GM21825 (cell line): ENCODE results near the gene BGN.

ENCODE experiments used
- ATAC-seq: cut with Tn5 transposase; IDR thresholded peaks from one replicate; pipeline ENCODE4 v1.9.1; 2021; ENCODE audit warnings: mild to moderate bottlenecking, moderate library complexity; ENCODE audit not compliant: unreplicated experiment

Gene BGN

DNA sequence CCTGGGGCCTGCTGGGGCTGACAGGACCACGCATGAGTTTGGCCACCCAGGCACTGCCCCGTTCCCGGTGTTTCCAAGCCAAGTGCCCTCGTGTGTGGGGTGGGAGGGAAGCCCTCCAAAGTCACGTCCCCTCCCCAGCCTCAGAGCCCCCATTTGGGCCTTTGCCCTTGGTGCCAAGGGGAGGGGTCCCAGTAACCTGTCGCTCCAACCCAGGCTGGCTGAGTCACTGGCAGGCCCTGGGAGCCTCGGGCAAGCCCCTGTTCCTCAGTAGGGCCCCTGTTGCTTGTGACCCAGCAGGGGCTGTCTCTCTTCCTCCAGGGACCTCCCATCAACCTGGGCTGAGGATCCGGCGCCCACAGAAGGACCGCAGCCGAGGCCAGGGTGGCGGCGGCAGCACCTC lies 13.7 kb upstream of the BGN start:
- ATAC-seq, result no peak

DNA sequence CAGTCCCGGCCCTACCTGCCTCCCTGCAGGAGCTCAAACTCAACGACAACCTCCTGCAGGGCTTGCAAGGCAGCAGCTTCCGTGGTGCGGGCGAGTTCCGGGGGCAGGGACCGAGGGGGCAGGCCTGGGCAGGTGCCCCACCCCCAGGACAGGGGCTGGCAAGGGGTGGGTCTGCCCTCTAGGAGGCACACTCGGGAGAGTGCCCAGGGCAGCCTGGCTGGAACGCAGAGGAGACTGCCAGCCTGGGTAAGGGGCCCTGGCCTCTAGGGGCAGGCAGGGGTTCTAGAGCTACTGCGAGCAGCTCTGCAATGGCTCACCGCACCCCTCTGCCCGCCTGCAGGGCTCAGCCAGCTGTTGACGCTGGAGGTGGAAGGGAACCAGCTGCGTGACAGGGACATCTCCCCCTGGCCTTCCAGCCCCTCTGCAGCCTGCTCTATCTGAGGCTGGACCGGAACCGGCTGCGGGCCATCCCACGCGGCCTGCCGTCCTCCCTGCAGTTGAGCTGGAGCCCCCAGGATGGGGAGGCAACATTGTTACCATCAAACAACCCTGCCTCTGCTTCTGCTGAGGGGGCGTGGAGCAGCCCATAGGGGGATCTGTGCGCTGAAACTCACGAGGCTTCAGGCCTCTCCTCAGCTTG lies 12.3 kb upstream of the BGN start:
- ATAC-seq, result no peak

DNA sequence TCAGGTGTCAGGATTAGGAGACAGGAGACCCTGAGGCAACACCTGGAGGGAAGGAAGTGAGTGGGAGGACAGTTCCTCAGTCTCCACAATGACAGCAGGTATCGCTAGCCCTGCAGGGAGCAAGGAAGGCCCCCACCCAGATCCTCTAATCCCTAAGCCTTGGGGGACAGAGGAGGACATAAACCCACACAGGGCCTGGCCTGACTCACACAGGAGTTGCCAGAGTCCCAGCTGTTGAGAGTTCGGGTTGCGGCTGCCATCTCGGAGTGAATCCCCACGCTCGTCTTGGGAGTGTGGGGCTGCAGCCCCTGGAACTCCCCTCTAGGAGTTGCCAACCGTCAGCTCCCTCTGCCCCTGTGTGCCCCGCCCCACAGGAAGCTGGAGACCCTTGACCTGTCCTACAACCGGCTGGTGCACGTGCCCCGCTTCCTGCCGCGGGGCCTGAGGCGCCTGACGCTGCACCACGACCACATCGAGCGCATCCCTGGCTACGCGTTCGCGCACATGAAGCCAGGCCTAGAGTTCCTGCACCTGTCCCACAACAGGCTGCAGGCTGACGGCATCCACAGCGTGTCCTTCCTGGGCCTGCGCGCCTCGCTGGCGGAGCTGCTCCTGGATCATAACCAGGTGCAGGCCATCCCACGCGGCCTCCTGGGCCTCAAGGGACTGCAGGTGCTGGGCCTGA lies 9.2 kb upstream of the BGN start:
- no peak for ATAC-seq

DNA sequence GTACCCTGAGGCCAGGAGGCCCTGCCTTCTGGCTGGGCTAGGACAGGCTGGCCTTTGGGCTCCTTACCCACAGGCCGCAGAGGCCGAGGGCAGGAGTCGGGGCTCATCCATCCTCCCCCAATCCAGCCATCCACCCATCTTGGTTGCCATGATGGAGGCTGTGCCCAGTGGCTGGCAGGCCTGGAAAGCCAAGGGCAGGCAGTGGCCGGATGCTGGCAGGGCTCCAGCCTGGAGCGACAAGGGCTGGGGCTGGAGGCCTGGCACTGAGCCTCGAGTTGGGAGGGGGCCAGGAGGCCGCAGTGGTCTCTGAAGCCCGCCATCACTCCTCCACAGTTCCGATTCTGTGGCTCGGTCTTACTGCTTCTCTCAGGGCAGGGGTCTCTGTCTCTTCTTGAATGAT lies 8.6 kb upstream of the BGN start:
- ATAC-seq, result no peak

DNA sequence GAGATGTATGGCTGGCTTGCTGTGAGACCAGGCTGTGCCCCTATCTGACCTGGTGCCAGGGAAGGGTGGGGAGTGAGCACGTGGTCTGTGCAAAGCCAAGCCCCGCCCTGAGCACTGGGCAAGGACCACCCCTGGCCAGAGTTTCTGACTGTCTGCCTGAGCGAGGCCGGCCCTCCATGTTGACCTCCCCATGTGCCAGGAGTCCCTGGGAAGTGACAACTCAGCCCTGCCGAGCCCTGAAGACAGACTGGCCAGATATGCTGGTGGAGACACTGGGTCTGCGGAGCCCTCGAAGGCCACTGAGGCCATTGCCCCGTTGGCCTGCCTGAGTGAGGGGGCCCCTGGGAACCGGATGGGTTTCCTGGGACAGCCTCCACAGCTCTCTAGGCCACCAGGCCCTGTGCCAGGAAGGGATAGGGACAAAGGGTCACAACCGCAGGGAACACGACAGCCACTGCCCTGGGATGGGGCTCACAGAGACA lies 7.1 kb upstream of the BGN start:
- no peak for ATAC-seq

DNA sequence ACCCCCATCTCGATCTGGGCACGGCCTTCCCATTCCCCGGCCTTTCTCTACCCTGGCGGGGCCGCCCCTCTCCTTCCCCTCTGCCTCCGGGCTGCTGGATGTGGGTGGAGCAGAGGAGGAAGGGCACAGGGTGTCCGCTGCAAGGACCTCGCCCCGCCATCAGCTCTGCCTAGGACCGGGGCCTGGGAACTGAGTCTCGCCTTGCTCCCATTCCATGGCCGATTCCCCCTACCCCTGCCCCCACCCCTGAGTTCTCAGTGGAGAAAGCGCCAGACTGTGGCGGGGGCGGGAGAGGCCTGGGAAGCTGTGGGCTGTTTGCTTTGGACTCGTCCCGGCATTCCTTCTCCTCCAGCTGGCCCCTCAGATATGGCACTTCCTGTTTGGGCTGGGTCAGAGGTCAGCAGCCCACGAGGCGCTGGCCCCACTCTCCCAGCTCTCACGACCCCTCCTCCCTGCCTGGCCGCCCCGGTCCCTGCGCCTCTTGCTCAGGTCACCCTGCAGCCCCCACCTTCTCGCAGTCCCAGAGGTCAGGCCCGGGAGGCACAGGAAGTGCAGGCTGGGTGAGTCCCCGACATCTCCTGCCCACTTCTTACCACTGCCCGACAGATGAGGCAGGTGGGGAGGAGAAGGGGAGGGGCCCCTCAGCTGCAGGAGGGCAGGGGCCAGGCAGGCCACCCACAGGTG lies 6.4 kb upstream of the BGN start:
- no peak for ATAC-seq

DNA sequence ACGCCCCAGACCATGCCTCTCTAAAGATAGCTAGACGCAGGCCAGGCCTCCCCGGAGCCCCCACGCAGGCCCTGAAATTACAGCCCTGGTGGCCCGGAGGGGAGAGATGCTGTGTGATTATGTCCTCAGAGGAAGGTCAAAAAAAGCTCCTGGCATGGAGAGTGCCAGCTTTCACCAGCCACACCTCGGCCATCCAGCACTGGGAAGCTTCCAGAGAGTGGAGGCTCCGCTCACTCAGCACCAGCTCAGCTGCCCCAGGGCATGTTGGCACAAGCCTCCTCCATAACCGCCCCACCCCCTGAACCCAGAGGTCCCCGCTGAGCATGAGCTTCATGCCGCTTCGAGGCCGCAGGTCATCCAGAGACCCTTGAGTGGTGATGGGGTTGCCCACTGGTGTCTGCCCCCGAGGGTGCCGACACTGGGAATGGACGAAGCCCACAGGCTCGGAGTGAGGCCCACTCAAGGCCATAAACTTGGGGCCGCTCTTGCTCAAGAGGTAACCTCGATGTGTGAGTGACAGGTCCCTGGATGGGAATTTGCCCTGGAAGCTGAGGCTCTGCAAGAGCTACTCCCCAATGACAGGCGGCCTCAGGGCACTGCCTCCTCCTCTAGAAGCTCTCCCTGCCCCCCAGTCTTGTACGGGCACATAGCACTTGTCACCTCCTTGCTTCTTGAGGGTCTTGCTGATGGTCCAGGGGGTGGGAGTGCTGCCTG lies 4.4 kb upstream of the BGN start:
- no peak for ATAC-seq

DNA sequence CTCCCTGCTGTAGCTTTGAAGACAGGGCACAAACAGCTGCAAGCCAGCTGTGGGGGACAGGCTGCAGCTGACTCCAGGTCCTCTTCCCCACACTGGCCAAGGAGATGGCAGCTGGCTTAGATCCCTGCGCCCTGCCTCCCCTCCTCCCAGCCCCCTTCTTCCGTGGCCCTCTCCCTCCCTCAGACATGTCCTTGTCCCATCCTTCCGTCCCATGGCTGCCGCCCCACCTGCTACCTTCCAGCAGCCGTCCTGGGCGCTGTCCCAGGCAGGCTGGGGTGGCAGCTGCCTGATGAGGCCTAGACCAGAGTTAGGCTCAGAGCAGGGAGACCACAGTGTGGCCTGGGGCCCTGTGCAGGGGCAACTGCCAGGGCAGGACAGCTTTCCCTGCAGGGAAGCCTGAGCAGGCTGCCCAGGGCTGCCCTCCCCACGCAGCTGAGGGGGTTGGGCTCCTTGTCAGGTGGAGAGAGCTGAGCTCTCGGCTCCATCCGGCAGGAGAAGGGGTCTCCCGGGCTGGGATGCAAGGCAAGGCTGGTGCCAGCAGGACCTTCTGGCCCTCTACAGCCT lies 3.3 kb upstream of the BGN start:
- ATAC-seq, result no peak

DNA sequence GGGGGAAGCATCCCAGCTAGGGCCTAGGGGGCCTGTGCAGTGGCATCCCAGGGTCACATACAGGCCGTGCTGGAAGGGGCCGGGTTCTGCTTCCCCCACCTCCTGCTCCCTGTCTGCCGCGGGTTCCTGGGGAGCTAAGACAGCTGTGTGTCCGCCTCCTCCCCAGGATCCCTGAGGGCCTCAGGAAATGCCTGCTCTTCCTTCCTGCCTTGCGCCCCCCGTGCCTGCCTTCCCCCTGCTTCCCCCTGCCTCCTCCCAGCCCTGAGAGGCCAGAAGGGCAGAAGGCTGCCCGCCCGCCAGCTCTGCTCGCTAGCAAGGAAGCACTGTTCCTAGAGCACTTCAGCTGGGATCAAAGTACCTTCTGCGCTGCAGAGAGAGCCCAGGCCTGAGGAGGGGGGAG lies 2.9 kb upstream of the BGN start:
- ATAC-seq, result no peak

DNA sequence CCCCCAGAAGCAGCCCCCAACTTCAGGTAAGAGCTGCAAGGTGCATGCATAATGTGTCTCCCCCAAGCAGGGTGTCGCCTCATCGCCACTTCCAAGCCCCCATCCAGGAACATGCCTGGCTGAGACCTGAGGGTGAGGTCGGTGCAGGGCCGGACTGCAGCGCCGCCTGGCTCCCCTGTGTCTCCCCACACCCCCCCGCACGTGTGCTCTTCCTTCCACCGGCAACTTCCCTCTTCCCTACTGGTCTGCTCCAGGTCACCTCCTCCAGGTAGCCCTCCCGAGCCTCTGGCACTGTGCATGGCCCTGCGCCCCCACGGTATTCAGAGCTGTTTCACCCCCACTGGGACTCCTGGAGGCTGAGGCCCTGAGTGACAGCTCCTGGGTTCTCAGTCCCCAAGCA lies 2.2 kb upstream of the BGN start:
- ATAC-seq, result no peak

DNA sequence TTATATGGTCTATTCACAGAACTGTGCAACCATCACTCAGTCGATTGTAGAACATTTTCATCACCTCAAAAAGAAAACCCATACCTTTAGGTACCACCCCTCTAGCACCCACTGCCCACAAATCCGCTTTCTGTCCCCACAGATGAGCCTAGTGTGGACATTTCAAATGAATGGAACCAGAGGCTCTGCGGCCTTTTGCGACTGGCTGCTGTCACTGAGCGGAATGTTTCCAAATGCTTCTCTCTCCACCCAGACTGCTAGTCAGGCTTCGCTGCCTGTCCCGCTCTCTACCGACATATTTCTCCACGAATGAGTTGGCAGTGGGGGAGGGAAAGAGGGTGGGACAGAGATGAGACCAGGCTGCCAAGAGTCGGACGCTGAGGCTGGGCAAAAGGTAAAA lies 1.7 kb upstream of the BGN start:
- no peak for ATAC-seq

DNA sequence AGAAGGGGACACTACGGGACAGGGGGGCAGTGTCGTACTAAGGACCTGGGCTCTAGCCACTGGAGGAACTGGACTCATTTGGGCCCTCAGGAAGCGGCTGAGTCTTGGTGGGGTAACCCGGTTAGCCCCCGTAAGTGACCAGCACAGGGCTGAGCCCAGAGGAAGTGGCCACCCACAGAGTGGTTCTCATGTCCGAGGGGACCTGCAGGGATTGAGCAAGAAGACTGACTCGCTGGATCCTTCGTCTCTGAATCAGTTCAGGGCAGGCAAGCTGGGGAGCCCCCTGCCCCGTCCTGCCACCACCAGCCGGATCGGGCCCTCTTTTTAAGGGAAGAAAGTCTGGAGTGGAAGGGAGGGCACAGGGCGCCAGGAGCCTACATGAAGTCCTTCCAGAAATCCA lies 719 bp upstream of the BGN start:
- no peak for ATAC-seq

DNA sequence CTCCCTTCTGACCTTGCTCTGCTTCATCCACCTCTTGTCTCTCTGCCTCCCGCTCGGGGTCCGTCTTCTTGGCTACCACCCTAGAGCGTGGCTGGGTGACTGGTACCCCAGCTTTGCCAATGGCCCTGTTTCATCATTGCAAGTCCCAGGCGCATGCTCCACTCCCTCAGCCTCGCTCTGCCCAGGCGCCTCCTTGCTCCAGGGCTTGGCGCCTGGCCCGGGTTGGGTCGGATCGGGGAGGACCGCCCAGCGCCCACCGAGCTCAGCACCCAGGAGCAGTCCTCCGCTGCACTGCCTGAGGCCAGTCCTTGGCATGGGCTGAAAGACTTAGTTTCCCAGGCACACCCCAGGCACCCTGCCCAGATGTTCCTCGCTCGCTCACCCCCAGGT lies 577 bp downstream of the BGN start:
- no peak for ATAC-seq

DNA sequence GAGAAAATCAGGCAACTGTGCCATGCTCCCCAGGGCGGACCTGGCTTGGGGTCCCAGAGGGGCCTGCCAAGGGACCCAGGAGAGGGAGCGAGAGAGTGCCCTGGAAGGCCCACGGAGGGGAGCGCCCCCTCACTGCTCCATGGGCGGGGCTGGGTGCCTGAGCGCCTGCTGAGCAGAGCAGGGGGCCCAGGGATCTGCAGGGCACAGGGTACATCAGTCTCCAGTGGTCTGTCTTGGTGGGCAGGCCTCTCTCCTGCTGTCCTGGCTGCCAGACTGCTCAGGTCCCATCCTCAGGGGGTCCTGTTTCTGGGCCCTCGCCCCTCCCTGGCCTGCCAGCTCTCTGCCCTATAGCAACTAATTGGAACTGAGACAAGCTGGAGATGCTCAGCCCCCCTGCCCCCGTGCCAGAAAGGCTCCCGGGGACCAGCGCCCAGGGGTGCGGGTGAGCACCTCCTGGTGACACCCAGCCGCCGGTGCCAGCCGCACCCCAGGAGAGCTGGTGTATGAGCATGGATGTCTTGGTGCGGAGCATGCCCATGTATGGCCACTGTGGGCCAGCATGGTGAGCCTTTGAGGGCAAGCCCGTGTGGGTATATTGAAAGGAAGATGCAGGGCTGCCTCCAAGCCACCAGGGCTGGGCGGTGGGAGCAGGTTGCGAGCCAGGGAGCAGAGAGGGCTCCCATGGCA lies 1.3 kb downstream of the BGN start:
- no peak for ATAC-seq

DNA sequence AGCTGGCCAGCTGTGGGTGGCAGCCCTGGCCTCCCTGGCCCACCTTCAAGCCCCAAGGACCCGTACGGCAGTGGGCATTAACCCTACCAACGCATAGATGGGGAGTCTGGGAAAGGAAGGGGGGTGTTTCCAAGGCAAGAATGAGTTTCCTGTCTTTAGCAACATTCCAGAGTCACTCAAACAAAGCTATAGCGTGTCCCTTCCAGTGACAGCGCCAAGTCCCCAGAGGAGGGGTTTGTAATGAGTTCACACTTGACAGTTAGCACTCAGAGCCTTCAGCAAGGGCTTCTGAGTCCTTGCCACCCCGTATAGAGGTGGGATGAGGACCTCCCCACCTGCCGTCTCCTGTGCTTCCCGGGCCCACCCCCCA lies 1.8 kb downstream of the BGN start:
- ATAC-seq, result no peak

DNA sequence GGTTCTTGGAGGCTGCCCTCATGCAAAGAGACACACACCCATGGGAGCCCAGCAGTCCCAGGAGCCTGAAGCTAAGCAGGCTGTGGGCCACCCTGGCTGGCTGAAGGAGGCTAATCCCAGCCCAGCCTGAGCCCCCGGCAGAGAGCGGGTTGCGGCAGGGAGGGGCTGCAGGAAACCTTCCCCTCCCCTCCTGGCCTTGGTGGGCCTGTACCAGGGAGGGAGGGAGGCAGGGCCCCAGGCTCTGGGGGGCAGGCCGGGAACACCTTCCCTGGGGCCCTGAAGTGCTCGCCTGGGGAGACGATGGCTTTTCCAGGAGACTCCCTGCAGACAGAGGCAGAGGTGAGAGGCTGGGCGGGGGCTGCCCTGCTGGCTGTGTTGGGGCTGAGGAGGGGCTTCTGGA lies 3.7 kb downstream of the BGN start:
- ATAC-seq, result no peak

DNA sequence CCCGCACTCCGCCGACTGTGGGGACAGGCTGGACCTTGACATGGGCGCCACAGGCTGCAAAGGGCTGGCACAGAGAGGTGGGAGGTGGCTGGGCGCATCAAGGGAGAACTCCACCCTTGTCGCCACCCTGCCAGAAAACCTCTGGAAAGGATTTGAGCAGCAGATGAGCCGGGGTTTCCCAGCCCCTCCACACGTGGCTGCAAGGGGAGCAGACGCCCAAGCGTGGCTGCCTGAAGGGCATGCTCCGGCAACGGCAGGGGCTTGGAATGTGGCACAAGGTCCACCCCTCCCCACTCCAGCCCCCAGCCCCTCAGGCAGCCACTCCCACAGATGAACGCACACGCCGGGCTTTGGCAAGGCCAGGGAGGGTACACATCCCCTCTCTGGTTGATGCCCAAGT lies 4.6 kb downstream of the BGN start:
- ATAC-seq, result no peak

DNA sequence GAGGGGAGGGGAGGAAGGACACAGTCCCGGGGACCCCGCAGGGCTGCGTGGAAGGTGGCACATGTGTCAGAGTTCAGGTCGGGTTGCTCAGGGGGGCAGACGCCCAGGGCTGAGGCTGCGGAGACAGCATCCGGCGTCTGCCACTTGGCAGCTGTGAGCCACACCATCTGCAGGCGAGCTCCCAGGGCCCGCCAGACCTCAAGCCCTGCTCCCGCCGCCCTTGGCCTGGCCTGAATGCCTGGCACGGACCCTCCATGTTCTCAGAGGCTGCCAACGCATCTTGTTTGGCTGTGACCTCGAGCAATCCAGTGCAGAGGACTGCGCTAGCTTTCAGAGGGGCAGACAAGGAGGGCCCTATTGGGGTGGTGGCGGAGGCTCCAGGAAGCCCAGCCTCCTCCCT lies 5.1 kb downstream of the BGN start:
- ATAC-seq, result no peak

DNA sequence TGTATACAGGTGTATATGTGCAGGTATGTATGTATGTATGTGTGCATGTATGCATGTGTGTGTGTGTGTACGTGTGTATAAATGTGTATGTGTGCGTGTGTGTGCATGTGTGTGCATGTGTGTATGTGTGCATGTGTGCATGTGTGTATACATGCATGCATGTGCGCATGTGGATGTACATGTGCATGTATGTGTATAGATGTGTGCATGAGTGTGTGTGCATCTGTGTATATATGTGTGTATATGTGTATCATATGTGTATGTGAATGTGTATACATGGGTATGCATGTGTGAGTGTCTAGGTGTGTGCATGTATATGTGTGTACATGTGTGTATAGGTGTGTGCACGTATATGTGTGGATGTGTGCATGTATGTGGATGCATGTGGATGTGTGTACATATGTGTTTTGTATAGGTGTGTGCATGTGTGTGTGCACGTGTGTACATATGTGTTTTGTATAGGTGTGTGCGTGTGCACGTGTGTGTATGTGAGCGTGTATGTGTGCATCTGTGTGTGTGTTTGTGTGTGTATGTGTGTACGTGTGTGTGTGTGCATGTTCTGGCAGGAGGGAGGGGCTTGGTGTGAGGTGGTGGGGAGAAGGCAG lies 6.0 kb downstream of the BGN start:
- no peak for ATAC-seq

DNA sequence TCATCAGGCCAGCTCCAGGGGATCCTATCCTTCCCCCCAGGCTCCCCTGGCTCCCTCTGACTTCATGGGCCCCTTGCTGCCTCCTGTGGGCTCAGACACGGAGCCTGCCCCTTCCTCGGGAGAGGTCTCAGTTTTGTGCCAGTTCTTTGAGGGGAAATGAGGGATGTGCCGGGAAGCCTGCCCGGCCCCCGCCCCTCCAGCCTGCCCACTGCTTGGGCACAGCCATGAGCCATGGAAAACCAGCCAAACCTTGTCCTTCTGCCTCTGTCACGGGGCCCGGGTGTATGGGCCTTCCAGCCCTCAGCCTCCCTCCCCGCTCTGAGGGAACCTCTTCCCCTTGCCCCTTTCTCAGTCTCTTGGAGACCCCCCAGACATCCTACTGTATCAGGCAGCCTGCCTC lies 6.8 kb downstream of the BGN start:
- ATAC-seq, result no peak

DNA sequence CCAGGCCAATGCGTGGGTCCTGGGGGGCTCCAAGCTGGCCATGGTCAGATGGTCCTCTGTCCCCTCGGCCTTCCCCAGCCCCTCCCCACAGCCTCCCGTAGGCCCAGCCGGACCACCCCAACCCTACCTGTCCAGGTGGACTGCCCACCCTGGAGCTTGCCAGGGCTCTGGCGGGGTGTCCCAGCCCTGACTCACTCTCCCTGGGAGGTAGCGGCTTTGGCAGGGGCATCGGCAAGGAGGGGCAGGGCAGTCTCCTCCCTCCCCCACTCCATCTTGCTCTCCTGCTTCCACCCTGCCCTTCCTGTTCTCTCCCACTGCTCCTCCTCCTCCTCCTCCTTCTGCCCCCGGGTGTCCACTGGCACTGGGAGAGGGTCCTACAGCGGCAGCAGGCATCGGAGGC lies 7.4 kb downstream of the BGN start:
- no peak for ATAC-seq
